Measurements from ENCODE around the gene NKD2. TPM values are rescaled to one million over a fixed set of nuclear protein-coding genes. Genes with fewer than 3 reads are reported as not detected.
"Not testable (repeated sequence)": the region's sequence is repeated elsewhere in the genome, so short reads cannot be mapped to it uniquely, and the experiment has no call there.

NKD2 gene
- total RNA-seq, 2 experiments from 2014 or later = 0.23 to 0.36 TPM

GRCh38 chr5:1075555-1075881 lies 66.9 kb downstream of the NKD2 start:
- Mint-ChIP-seq H3K4me1 (no peaks in the 10 kb centered on the region), H3K4me3 (no peak overlapping the region), H3K36me3 (peaks cover 2% of the 10 kb centered on the region), H3K27me3 (no peaks in the 10 kb centered on the region), H3K9me3 (no peaks in the 10 kb centered on the region), H3K27ac (no peak overlapping the region)
- no peak for ATAC-seq (ENCODE audit: low read depth)
- POLR2A ChIA-PET = no interaction called here
- DNase-seq = no peak

GRCh38 chr5:1075931-1076330 lies 67.3 kb downstream of the NKD2 start:
- H3K27ac Mint-ChIP-seq = no peak overlapping the region
- no peaks in the 10 kb centered on the region for H3K27me3 Mint-ChIP-seq
- no peak for DNase-seq
- peaks cover 5% of the 10 kb centered on the region for H3K36me3 Mint-ChIP-seq
- POLR2A ChIA-PET = no interaction called here
- H3K4me1 Mint-ChIP-seq = no peaks in the 10 kb centered on the region
- ATAC-seq (ENCODE audit: low read depth) = no peak
- H3K9me3 Mint-ChIP-seq = no peaks in the 10 kb centered on the region
- no peak overlapping the region for H3K4me3 Mint-ChIP-seq

- POLR2A ChIA-PET = no interaction called here
- Mint-ChIP-seq H3K27ac (no peak overlapping the region), H3K4me3 (no peak overlapping the region), H3K36me3 (peaks cover 10% of the 10 kb centered on the region), H3K9me3 (no peaks in the 10 kb centered on the region), H3K27me3 (no peaks in the 10 kb centered on the region), H3K4me1 (no peaks in the 10 kb centered on the region)
- no peak for DNase-seq
- ATAC-seq (ENCODE audit: low read depth) = no peak
Measured at GRCh38 chr5:1076406-1076805, 67.8 kb downstream of the NKD2 start.

DNA sequence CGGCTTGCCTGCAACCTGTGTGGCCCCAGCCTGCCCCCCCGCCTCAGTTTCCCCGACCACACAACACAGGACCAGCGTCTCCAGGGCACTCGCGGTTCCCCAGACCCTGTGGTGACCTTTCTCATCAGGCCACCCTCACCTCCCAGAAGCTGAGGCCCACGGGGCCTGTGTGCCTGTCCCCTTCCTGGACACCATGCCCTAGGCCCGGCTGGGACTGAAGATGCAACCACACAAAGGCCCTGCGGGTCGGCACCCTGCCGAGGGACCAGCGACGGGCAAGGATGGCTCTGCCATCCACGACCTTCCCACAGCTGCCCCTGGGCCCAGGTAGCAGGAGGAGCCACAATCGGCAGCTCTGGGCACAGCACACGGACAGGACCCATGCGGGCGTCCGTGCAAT lies 68.4 kb downstream of the NKD2 start:
- H3K27ac Mint-ChIP-seq = no peak overlapping the region
- ATAC-seq (ENCODE audit: low read depth) = no peak
- H3K9me3 Mint-ChIP-seq = no peaks in the 10 kb centered on the region
- peaks cover 10% of the 10 kb centered on the region for H3K36me3 Mint-ChIP-seq
- DNase-seq = no peak
- POLR2A ChIA-PET = no interaction called here
- no peaks in the 10 kb centered on the region for H3K27me3 Mint-ChIP-seq
- no peaks in the 10 kb centered on the region for H3K4me1 Mint-ChIP-seq
- no peak overlapping the region for H3K4me3 Mint-ChIP-seq

- Mint-ChIP-seq H3K4me1 (no peaks in the 10 kb centered on the region), H3K27me3 (no peaks in the 10 kb centered on the region), H3K27ac (no peak overlapping the region), H3K36me3 (peaks cover 10% of the 10 kb centered on the region), H3K4me3 (no peak overlapping the region), H3K9me3 (no peaks in the 10 kb centered on the region)
- DNase-seq = no peak
- ATAC-seq (ENCODE audit: low read depth) = no peak
- POLR2A ChIA-PET = no interaction called here
Measured at GRCh38 chr5:1077491-1078020, 69.0 kb downstream of the NKD2 start.

- H3K4me3 Mint-ChIP-seq = no peak overlapping the region
- H3K9me3 Mint-ChIP-seq = no peaks in the 10 kb centered on the region
- ATAC-seq (ENCODE audit: low read depth) (no peak), DNase-seq (no peak)
- POLR2A ChIA-PET = no interaction called here
- no peaks in the 10 kb centered on the region for H3K4me1 Mint-ChIP-seq
- no peaks in the 10 kb centered on the region for H3K27me3 Mint-ChIP-seq
- H3K36me3 Mint-ChIP-seq = peaks cover 10% of the 10 kb centered on the region
- H3K27ac Mint-ChIP-seq = no peak overlapping the region
Measured at GRCh38 chr5:1078206-1078605, 69.6 kb downstream of the NKD2 start.

DNA sequence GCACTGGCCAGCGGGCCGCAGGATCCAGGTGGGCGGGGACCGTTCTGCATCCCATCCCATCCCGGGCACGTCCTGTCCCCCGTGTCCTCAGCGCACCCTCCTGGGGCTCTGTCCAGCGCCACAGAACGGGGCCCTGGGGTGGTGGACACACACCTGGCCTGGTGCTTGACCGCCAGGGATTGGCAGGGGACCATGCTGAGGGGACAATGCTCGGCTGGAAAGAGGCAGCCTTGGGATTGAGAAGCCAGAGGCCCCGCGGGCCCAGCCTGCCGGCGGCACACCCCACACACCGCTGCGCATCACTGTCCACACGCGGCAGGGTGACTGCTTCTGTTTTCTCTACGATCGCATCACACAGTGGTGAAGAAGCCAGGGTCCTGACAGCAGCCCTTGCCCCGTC lies 70.2 kb downstream of the NKD2 start:
- H3K4me1 Mint-ChIP-seq = no peaks in the 10 kb centered on the region
- DNase-seq (no peak), ATAC-seq (ENCODE audit: low read depth) (no peak)
- H3K4me3 Mint-ChIP-seq = no peak overlapping the region
- peaks cover 9% of the 10 kb centered on the region for H3K36me3 Mint-ChIP-seq
- no peaks in the 10 kb centered on the region for H3K27me3 Mint-ChIP-seq
- no peaks in the 10 kb centered on the region for H3K9me3 Mint-ChIP-seq
- H3K27ac Mint-ChIP-seq = no peak overlapping the region
- POLR2A ChIA-PET = no interaction called here

- H3K9me3 Mint-ChIP-seq = no peaks in the 10 kb centered on the region
- ATAC-seq (ENCODE audit: low read depth) (no peak), DNase-seq (no peak)
- no peaks in the 10 kb centered on the region for H3K4me1 Mint-ChIP-seq
- no peak overlapping the region for H3K4me3 Mint-ChIP-seq
- POLR2A ChIA-PET = no interaction called here
- H3K27me3 Mint-ChIP-seq = no peaks in the 10 kb centered on the region
- H3K27ac Mint-ChIP-seq = no peak overlapping the region
- peaks cover 10% of the 10 kb centered on the region for H3K36me3 Mint-ChIP-seq
Measured at GRCh38 chr5:1079486-1079885, 70.9 kb downstream of the NKD2 start.

DNA sequence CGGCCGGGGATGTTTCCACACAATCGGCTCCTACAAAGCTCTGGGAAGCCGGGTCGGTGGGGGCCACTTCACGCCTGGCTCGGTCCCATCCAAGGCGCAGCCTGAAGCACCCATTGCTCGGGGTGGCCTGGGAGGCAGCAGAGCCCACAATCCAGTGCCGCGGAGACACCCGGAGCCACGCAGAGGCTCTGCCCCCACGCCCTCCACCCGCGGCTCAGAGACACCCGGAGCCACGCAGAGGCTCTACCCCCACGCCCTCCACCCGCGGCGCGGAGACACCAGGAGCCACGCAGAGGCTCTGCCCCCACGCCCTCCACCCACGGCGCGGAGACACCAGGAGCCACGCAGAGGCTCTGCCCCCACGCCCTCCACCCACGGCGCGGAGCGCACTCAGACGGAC lies 71.4 kb downstream of the NKD2 start:
- Mint-ChIP-seq H3K27me3 (no peaks in the 10 kb centered on the region), H3K9me3 (no peaks in the 10 kb centered on the region), H3K4me1 (no peaks in the 10 kb centered on the region), H3K4me3 (no peak overlapping the region), H3K27ac (no peak overlapping the region), H3K36me3 (peaks cover 10% of the 10 kb centered on the region)
- no peak for DNase-seq
- no peak for ATAC-seq (ENCODE audit: low read depth)
- POLR2A ChIA-PET = no interaction called here

GRCh38 chr5:1080432-1080831 lies 71.8 kb downstream of the NKD2 start:
- POLR2A ChIA-PET = no interaction called here
- no peak overlapping the region for H3K27ac Mint-ChIP-seq
- no peaks in the 10 kb centered on the region for H3K27me3 Mint-ChIP-seq
- DNase-seq (no peak), ATAC-seq (ENCODE audit: low read depth) (no peak)
- no peak overlapping the region for H3K4me3 Mint-ChIP-seq
- H3K9me3 Mint-ChIP-seq = no peaks in the 10 kb centered on the region
- H3K4me1 Mint-ChIP-seq = no peaks in the 10 kb centered on the region
- H3K36me3 Mint-ChIP-seq = peaks cover 10% of the 10 kb centered on the region

DNA sequence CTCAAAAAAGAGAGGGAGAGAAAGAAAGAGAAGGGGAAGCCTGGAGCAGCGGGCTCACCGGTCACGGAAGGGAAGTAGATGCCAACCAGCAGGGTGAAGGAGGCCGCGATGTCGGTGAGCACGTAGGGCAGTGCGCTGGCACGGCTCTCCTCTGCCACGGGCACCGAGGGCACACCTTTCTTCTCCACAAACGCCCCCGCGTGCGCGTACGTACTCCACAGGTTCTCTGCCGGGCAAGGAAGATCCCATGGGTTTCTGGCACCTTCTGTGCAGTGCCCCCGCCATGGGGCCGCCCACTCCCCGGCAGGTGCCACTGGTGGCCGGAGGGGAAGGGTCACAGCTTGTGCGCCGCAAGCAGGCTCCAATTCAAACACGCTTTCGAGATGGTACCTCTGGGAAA lies 72.9 kb downstream of the NKD2 start:
- ATAC-seq (ENCODE audit: low read depth) = no peak
- DNase-seq = no peak
- Mint-ChIP-seq H3K36me3 (peaks cover 10% of the 10 kb centered on the region), H3K9me3 (no peaks in the 10 kb centered on the region), H3K4me3 (no peak overlapping the region), H3K27ac (no peak overlapping the region), H3K4me1 (no peaks in the 10 kb centered on the region), H3K27me3 (no peaks in the 10 kb centered on the region)
- POLR2A ChIA-PET = no interaction called here

DNA sequence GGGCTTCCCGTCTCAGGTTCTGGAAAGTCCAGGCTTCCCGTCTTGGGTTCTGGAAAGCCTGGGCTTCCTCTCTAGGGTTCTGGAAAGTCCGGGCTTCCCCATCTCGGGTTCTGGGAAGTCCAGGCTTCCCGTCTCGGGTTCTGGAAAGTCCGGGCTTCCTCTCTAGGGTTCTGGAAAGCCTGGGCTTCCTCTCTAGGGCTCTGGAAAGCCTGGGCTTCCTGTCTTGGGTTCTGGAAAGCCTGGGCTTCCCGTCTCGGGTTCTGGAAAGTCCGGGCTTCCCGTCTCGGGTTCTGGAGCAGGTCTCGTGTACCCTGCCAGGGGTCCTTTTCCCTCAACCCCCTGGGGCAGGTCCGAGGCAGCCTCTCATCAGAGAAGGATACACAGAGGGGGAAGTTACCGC lies 74.4 kb downstream of the NKD2 start:
- POLR2A ChIA-PET; H3K36me3 Mint-ChIP-seq; H3K9me3 Mint-ChIP-seq; H3K4me3 Mint-ChIP-seq; H3K4me1 Mint-ChIP-seq; DNase-seq; ATAC-seq (ENCODE audit: low read depth); H3K27me3 Mint-ChIP-seq; H3K27ac Mint-ChIP-seq: not testable (repeated sequence)

GRCh38 chr5:1083823-1084605 lies 75.4 kb downstream of the NKD2 start:
- no peak for ATAC-seq (ENCODE audit: low read depth)
- Mint-ChIP-seq H3K27me3 (no peaks in the 10 kb centered on the region), H3K4me1 (no peaks in the 10 kb centered on the region), H3K4me3 (no peak overlapping the region), H3K9me3 (no peaks in the 10 kb centered on the region), H3K36me3 (peaks cover 10% of the 10 kb centered on the region), H3K27ac (no peak overlapping the region)
- POLR2A ChIA-PET = no interaction called here
- no peak for DNase-seq

DNA sequence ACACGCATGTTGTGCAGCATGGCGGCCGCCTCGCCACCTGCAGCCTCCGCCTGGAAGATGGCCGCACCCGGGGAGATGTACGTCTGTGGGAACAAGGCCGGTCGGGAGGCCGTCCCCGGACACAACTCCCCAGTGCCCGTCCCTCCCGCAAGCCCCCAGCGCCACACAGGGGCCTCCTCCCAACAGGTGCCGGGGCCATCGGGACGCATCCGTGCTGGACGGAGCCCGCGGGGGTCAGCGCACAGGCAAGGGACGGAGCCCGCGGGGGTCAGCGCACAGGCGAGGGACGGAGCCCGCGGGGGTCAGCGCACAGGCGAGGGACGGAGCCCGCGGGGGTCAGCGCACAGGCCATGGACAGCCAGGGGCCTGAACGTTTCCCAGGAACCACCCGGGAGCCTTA lies 76.8 kb downstream of the NKD2 start:
- ATAC-seq (ENCODE audit: low read depth) = no peak
- H3K4me1 Mint-ChIP-seq = no peaks in the 10 kb centered on the region
- POLR2A ChIA-PET = no interaction called here

DNA sequence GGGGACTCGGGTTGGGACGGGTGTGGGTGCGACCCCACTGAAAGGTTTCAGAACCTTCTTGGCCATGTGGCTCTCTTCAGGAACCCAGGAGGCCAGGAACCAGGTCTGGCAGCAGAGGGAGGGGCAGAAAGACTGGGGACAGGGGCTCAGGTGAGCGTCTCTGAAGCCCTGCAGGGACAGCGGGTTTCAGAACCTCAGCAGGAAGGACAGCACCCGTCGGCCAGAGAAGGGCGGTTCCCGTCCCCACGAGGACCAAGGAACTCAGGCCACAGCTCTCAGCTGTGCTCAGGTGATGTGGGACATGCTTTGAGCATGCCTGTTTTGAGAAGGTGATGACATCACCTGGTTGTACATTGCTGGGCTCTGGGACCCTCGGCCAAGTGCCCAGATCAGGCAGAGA lies 77.5 kb downstream of the NKD2 start:
- DNase-seq (no peak), ATAC-seq (ENCODE audit: low read depth) (no peak)
- Mint-ChIP-seq H3K4me3 (no peak overlapping the region), H3K27ac (no peak overlapping the region), H3K9me3 (no peaks in the 10 kb centered on the region), H3K27me3 (no peaks in the 10 kb centered on the region), H3K4me1 (no peaks in the 10 kb centered on the region), H3K36me3 (peaks cover 4% of the 10 kb centered on the region)
- POLR2A ChIA-PET = no interaction called here

More for the DNA sequence above, 76.8 kb downstream of the NKD2 start:
- no peaks in the 10 kb centered on the region for H3K27me3 Mint-ChIP-seq
- H3K36me3 Mint-ChIP-seq = peaks cover 10% of the 10 kb centered on the region
- H3K27ac Mint-ChIP-seq = no peak overlapping the region
- no peak overlapping the region for H3K4me3 Mint-ChIP-seq
- no peak for DNase-seq
- no peaks in the 10 kb centered on the region for H3K9me3 Mint-ChIP-seq
